Bone marrow (tissue), 2 donors: ENCODE results near the gene CAPZA2.

Experiments
- DNase-seq, 2 donors: peaks; one replicate each; lab custom pipeline; 2025; lab: John Stamatoyannopoulos, UW

The CAPZA2 gene

DNA sequence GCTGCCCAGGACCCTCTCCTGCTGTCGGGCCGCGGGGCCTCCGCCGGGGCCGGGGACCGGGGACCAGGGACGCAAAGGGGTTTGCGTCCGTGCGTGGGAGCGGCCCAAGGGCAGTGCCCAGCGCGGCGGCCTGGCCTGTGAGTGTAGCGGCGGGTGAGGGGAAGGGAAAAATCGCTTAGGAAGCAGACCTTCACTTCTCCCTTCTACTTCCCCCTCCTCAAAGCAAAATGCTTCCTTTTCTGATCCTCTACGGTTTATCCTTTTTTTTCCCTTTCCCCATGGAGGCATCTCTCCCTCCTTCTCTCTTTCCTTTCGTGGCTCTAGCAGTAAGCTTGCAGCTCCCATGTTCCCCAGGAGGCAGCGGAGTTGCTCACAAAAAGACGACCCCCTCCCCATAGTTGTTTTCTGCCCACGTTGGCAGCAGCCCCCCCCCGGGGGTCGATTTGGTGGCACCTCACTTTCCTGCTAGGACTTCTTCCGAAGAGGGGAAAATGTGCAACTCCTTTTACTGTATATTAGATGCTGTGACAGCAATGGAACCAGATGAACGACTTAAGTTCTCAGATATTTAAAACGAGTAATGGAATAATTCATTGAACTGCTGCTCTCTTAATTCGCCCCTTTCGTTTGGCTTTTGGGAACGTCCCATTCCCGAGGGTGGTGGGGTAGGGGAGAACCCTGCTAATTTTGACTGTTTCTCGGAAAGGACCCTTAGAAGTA is 724 bp downstream of the CAPZA2 start:
- no peak for DNase-seq

- DNase-seq = no peak
These were observed 1.6 kb downstream of the CAPZA2 start for GRCh38 chr7:116863936-116864500.

- DNase-seq = no peak
These were observed 8.8 kb downstream of the CAPZA2 start for GRCh38 chr7:116871061-116871700.

GRCh38 chr7:116872026-116872425 is 9.6 kb downstream of the CAPZA2 start:
- DNase-seq = peak in 1 of 2 donors; percentile 11

DNA sequence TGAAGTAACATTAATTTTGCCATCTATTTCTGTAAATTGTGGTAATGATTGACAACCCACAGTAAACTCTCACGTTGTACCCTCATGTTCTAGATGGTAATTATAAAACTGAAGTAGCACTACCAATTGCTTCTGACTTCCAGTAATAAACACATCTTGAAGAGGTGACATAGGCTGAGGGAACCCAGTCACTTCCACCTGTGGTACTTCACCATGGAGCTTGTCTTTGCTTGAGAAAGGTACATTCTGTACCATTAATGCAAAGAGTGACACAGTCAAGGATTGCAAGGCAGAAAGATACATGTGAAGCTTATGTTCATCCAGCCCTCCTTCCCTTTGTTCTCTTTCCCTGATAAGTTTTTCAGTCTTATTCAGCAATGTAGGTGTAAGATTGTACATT is 11.2 kb downstream of the CAPZA2 start:
- DNase-seq = no peak

DNA sequence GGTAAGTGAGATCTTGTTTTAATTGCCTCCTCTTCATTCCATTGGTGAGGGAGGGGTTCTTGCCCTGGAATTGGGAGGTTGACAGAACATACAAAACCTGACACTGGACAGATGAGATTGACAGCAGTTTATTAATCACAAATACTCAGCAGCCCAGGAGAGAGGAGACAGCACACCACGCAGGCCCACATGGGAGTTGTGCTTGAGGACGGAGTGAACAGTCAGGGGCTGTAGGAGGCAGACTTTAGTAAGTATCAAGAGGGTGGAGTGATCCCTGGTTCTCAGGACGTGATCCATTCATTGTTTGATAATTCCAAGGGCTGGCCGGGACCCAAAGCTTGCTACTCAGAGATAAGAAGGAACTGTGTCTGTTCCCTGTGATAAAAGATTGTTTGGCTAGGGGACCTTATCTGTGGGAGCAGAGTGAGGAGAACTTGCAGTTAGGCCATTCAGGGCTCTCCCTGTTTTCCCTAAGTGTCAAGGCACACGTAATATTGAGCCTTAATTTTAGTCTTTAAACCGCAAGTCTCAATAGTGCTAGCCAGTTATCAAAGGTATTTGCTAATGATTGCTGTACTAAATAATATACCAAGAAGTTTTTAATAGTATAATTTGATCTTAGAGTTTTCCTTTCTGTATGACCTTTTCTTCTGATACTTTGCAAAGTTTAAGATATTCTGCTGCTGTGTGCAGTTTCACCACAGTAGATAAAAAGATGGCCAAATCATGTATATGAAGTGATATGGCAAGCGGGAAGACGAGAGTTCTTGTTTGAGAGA is 14.5 kb downstream of the CAPZA2 start:
- no peak for DNase-seq

- no peak for DNase-seq
These were observed 15.2 kb downstream of the CAPZA2 start for GRCh38 chr7:116877443-116878217.

GRCh38 chr7:116884691-116885090 is 22.3 kb downstream of the CAPZA2 start:
- DNase-seq = no peak

DNA sequence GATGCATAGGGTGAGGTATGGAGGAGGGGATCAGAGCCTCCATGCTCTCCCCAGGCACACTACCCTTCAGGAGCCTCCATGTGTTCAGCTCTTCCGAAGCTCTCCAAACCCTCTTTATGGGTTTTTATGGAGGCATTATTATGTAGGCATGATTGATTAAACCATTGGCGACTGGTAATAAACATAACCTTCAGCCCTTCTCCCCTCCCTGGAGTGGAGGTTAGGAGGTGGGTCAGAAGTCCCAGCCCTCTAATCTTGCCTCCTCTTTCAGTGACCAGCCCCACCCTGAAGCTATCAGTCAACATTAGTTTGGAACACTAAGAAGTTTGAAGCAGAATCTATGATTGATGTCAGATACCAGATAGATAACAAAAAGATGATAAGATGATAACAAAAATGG is 23.3 kb downstream of the CAPZA2 start:
- no peak for DNase-seq

- no peak for DNase-seq
These were observed 24.3 kb downstream of the CAPZA2 start for GRCh38 chr7:116886543-116887156.

- no peak for DNase-seq
These were observed 26.5 kb downstream of the CAPZA2 start for GRCh38 chr7:116888895-116889294.

- DNase-seq = no peak
These were observed 33.5 kb downstream of the CAPZA2 start for GRCh38 chr7:116895849-116896248.

DNA sequence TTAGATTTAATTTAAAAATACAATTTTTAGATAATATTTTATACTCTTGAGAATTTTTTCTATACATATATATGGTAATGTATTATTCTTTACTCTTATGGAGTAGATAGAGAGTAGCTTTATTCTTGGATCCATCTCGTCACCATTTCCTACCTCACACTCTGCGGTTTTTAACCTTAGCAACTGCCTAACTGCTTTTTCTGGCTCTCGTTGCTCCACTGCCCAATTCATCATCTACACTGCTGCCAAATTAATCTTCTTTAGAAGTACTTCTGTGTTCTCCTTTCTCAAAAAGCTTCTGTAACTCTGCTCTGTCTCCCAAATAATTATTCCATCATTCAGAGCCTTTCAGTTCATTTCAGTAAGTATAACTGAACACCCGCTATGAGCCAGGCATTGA is 35.3 kb downstream of the CAPZA2 start:
- DNase-seq = no peak

- peak in 1 of 2 donors; percentile 24 for DNase-seq
These were observed 36.9 kb downstream of the CAPZA2 start for GRCh38 chr7:116899308-116899707.

GRCh38 chr7:116901143-116901542 is 38.8 kb downstream of the CAPZA2 start:
- DNase-seq = no peak

DNA sequence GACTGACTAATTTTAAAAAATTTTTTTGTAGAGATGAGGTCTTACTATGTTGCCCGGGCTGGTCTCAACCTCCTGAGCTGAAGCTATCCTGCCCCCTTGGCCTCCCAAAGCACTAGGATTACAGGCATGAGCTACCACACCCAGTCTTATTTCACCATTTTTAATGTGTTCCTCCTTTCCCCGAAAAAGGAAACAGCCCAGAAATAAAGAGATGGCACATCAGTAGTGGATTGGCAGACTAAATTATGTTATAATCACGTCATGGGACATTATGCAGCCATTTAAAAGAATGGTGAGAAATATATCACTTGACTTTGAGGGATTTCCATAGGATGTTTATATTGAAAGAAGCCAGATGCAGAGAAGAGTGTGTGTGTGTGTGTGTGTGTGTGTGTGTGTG is 40.5 kb downstream of the CAPZA2 start:
- DNase-seq = no peak

DNA sequence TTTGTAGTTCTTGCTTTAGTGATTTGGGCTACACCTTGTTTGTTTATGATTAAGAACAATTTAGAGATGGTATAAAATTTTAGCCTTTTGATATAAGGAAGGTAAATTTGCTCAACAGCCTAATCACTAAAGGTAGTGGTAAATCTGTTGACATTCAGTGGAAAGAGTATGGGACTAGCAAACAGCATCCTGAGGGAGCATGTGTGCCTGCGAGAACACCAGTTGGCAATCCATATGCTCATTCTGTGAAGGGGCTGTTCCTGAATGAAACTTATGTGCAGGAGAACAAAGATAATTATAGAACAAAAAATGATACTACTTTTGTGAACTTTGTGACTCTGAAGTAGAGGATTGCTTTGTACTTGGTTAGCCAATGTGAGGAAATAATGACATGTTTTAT is 44.0 kb downstream of the CAPZA2 start:
- DNase-seq = no peak

DNA sequence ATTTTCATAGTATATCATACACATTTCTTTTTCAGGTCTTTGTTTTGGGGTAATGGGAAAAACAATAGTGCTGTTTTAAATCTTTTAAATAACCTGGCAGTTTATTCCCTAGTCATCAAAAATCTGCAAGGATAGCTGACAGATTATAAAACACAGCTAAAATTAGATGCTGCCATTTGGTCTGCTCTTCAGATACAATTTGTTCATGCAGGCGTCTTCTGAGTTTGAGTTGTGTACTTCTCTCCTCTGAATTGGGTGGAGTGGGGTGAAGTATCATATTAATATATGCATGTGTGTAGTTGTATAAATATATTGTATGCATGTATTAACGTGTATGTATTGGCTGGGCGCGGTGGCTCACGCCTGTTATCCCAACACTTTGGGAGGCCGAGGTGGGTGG is 48.0 kb downstream of the CAPZA2 start:
- no peak for DNase-seq

GRCh38 chr7:116911801-116912200 is 49.4 kb downstream of the CAPZA2 start:
- no peak for DNase-seq

- DNase-seq = no peak
These were observed 50.0 kb downstream of the CAPZA2 start for GRCh38 chr7:116912269-116912909.

DNA sequence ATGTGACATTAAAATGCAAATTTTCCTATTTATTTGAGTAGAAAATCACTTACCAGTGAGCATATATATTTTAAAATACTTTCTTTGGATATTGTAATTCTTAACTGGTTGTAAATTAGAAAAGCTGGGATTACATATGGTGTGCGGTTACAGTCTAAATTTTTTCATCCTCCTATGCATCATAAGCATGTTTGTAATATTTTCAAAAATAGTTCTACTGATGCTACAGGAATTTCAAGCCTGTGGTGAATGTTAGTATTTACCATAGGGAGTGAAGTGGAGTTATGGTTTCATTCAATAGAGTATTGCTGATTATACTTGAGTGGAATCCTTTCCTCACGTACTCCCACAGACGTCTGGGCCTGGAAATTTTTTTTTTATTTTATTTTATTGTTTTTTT is 56.3 kb downstream of the CAPZA2 start:
- no peak for DNase-seq
